Osteoblast (primary cell): ENCODE measurements around the gene RPL37. TPM values are rescaled to one million over a fixed set of nuclear protein-coding genes. Genes with fewer than 3 reads are reported as not detected.
A peak's percentile ranks its signal among the peaks of the same experiment; 100 is the strongest.

Experiments
- DNase-seq: peaks from one replicate; pipeline ENCODE4 v3.0.0; 2011; ENCODE audit warnings: low spot score, mixed read lengths; ENCODE audit not compliant: insufficient read length; ENCODE audit errors: missing footprints
- H2AFZ ChIP-seq: 2 replicates; pipeline ENCODE4 v1.6.0; 2011; ENCODE audit warnings: mild to moderate bottlenecking, low read length
- H3K27ac ChIP-seq: 2 replicates; pipeline ENCODE4 v1.5.1; 2011; ENCODE audit warnings: mild to moderate bottlenecking, low read depth, low read length, moderate library complexity
- H3K27me3 ChIP-seq: 2 replicates; pipeline ENCODE4 v1.6.0; 2012; ENCODE audit warnings: mild to moderate bottlenecking, control low read depth, inconsistent platforms, low read length, moderate library complexity; ENCODE audit not compliant: insufficient read depth
- H3K36me3 ChIP-seq: 2 replicates; pipeline ENCODE4 v1.5.1; 2011; ENCODE audit warnings: mild to moderate bottlenecking, low read length, control low read depth, moderate library complexity; ENCODE audit not compliant: insufficient read depth
- H3K4me1 ChIP-seq: 2 replicates; pipeline ENCODE4 v1.5.1; 2011; ENCODE audit warnings: mild to moderate bottlenecking, low read length, control low read depth, moderate library complexity; ENCODE audit not compliant: insufficient read depth
- H3K4me2 ChIP-seq: 2 replicates; pipeline ENCODE4 v1.6.0; 2011; ENCODE audit warnings: mild to moderate bottlenecking, low read length; ENCODE audit not compliant: insufficient read depth
- H3K4me3 ChIP-seq: fragments of 200-600 bp; sonication (generic); 3 replicates; pipeline ENCODE4 v1.5.1; 2012; ENCODE audit warnings: mild to moderate bottlenecking, low read length, inconsistent platforms; ENCODE audit not compliant: insufficient read depth
- H3K79me2 ChIP-seq: 2 replicates; pipeline ENCODE4 v1.6.0; 2012; ENCODE audit warnings: mild to moderate bottlenecking, low read length, control low read depth, inconsistent platforms; ENCODE audit not compliant: insufficient read depth
- H3K9me3 ChIP-seq: 2 replicates; pipeline ENCODE4 v1.5.1; 2011; ENCODE audit warnings: low read depth, low read length, control low read depth
- H4K20me1 ChIP-seq: 2 replicates; pipeline ENCODE4 v1.6.0; 2012; ENCODE audit warnings: mild to moderate bottlenecking, low read length, control low read depth; ENCODE audit not compliant: insufficient read depth
- CTCF ChIP-seq: IDR thresholded peaks from 2 replicates; pipeline ENCODE4 v1.5.1; 2011; ENCODE audit warnings: mild to moderate bottlenecking, low read depth, low read length, moderate library complexity; ENCODE audit errors: extremely low read depth
- total RNA-seq: library from RNA; depleted of rRNA; stranded (reverse); fragments of >200 nt; gene quantifications from 2 replicates; pipeline ENCODE4 v1.2.3, GENCODE V29; 2012

The RPL37 gene
- total RNA-seq, 1 donor, result 220 TPM

GRCh38 chr5:40844565-40844964, 9.5 kb upstream of the RPL37 start:
- Histone ChIP-seq H3K4me1 (peaks cover 15% of the 10 kb centered on the region), H4K20me1 (no peaks in the 10 kb centered on the region), H2AFZ (no peak overlapping the region), H3K36me3 (no peaks in the 10 kb centered on the region), H3K27ac (no peak overlapping the region), H3K79me2 (peaks cover 8% of the 10 kb centered on the region), H3K27me3 (no peaks in the 10 kb centered on the region), H3K4me2 (no peak overlapping the region), H3K9me3 (no peaks in the 10 kb centered on the region), H3K4me3 (no peak overlapping the region)
- TF ChIP-seq CTCF, result no peak
- DNase-seq, result no peak

GRCh38 chr5:40842351-40842750, 7.3 kb upstream of the RPL37 start:
- TF ChIP-seq CTCF, result no peak
- no peak overlapping the region for H2AFZ ChIP-seq
- H3K79me2 ChIP-seq, result peaks cover 8% of the 10 kb centered on the region
- H3K9me3 ChIP-seq, result no peaks in the 10 kb centered on the region
- H3K4me3 ChIP-seq, result peak overlapping the region; percentile 74
- DNase-seq, result peak; percentile 60
- peak overlapping the region; percentile 89 for H3K4me2 ChIP-seq
- peak overlapping the region; percentile 81 for H3K27ac ChIP-seq
- H3K27me3 ChIP-seq, result no peaks in the 10 kb centered on the region
- no peaks in the 10 kb centered on the region for H4K20me1 ChIP-seq
- H3K36me3 ChIP-seq, result no peaks in the 10 kb centered on the region
- H3K4me1 ChIP-seq, result peaks cover 15% of the 10 kb centered on the region

- Histone ChIP-seq H3K27me3 (no peaks in the 10 kb centered on the region), H3K4me2 (peak within 1 kb of the TSS; percentile 89), H3K79me2 (peaks cover 8% of the 10 kb centered on the region), H3K4me3 (peak within 1 kb of the TSS; percentile 74), H3K36me3 (no peaks in the 10 kb centered on the region), H2AFZ (peak within 1 kb of the TSS; percentile 88), H3K27ac (peak within 1 kb of the TSS; percentile 81), H3K4me1 (peaks cover 19% of the 10 kb centered on the region), H4K20me1 (no peaks in the 10 kb centered on the region), H3K9me3 (no peaks in the 10 kb centered on the region)
- TF ChIP-seq CTCF, result peak; percentile 9
- no peak for DNase-seq
Observed at GRCh38 chr5:40841068-40841805, 6.2 kb upstream of the RPL37 start, which contains the start of gene CARD6. TSS of gene CARD6 (plus strand) at chr5:40841367. CDS start at chr5:40841383, 16 bp downstream.

GRCh38 chr5:40838086-40838485, 3.1 kb upstream of the RPL37 start:
- Histone ChIP-seq H3K4me2 (no peak overlapping the region), H2AFZ (no peak overlapping the region), H3K36me3 (peaks cover 13% of the 10 kb centered on the region), H3K27ac (no peak overlapping the region), H3K4me1 (peaks cover 26% of the 10 kb centered on the region), H3K79me2 (peaks cover 20% of the 10 kb centered on the region), H4K20me1 (peaks cover 15% of the 10 kb centered on the region), H3K4me3 (no peak overlapping the region), H3K9me3 (no peaks in the 10 kb centered on the region), H3K27me3 (no peaks in the 10 kb centered on the region)
- no peak for TF ChIP-seq CTCF
- DNase-seq, result no peak
